ENCODE data around the gene PIPOX. TPM values are rescaled to one million over a fixed set of nuclear protein-coding genes. Genes with fewer than 3 reads are reported as not detected.

Gene PIPOX
- total RNA-seq, 1 donor from 2014 or later, result 0.26 TPM

DNA sequence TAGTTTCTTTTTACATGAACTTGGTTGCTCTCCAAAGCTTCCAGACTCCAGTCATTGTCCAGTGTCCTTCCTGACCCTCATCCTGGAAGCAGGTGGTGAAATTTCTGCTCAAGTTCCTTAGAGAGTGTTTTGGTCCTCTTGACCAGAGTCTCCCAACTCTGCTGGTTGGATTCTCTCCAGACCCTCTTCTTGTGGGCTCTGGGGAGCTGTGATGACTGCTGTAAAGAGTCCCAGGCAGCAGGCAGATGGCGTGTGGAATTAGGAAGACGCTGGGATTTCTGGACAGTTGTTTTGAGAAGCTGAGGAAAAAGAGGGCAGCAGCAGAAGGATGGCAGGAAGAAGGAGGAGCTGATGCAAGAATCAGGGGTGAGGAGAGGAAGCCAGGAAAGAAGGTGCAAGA lies 35.5 kb upstream of the PIPOX start:
- Histone ChIP-seq H3K4me3 (ENCODE audit: low read depth, low read length) (no peak overlapping the region), H3K27me3 (ENCODE audit: control insufficient read depth, insufficient read depth, low read length) (peaks cover 28% of the 10 kb centered on the region), H3K36me3 (ENCODE audit: control insufficient read depth, insufficient read depth, low read length) (no peaks in the 10 kb centered on the region)
- no peak for DNase-seq (ENCODE audit: low read depth)
- TF ChIP-seq, protein P1, sequence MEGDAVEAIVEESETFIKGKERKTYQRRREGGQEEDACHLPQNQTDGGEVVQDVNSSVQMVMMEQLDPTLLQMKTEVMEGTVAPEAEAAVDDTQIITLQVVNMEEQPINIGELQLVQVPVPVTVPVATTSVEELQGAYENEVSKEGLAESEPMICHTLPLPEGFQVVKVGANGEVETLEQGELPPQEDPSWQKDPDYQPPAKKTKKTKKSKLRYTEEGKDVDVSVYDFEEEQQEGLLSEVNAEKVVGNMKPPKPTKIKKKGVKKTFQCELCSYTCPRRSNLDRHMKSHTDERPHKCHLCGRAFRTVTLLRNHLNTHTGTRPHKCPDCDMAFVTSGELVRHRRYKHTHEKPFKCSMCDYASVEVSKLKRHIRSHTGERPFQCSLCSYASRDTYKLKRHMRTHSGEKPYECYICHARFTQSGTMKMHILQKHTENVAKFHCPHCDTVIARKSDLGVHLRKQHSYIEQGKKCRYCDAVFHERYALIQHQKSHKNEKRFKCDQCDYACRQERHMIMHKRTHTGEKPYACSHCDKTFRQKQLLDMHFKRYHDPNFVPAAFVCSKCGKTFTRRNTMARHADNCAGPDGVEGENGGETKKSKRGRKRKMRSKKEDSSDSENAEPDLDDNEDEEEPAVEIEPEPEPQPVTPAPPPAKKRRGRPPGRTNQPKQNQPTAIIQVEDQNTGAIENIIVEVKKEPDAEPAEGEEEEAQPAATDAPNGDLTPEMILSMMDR (IDR thresholded peaks at IDR 0.05; ENCODE audit: insufficient read depth, low read length, severe bottlenecking), result no peak
- FAIRE-seq, result no peak

DNA sequence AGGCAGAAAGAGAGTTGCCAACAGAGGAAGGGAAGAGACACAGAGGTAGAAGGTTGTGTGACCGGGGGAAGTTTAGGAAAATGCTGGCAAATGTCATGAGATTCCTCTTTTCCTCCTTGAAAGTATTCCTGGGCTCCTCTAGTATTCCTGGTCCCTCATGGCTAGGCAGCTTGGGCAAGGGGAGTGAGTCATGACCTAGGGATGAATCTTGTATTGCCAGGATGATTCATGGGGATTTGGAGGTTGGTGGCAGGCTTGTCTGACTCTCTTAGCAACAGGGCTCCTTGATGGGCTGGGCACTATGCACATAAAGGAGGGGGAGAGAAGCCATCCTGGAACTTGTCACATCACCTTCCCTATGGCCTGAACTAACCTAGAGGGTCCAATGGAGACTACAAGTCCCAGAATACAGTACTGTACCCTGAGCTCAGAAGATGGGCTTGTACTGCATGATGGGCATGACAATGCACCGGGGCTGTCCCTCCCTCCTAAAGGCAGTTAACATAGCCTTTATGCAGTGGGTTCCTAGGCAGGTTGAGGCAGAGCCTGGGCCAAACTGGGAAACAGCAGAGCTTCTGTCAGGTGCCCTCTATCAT lies 35.0 kb upstream of the PIPOX start:
- DNase-seq (ENCODE audit: low read depth), result peak; percentile 91
- FAIRE-seq, result peak; percentile 70
- Histone ChIP-seq H3K4me3 (ENCODE audit: low read depth, low read length) (no peak overlapping the region), H3K27me3 (ENCODE audit: control insufficient read depth, insufficient read depth, low read length) (peaks cover 28% of the 10 kb centered on the region), H3K36me3 (ENCODE audit: control insufficient read depth, insufficient read depth, low read length) (no peaks in the 10 kb centered on the region)
- TF ChIP-seq, protein P1 (IDR thresholded peaks at IDR 0.05; ENCODE audit: insufficient read depth, low read length, severe bottlenecking), result no peak

DNA sequence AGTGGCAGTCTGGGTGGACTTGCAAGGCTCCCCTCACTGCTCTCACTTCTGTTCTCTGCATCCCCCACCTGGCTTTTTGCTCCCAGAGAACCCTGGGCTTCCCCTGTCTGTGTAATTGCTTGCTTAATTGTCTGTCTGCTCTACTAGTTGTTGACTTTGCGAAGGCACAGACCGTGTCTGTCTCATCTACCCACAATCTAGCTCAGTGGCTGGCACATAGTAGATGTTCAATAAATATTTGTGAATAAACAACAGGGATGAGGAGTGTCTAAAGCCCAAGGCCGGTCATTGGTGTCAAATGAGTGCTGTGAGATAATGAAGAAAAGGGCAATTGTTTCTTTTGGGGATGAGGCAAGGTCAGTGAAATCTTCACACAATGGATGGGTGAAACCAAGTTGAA lies 34.4 kb upstream of the PIPOX start:
- H3K4me3 ChIP-seq (ENCODE audit: low read depth, low read length), result no peak overlapping the region
- H3K36me3 ChIP-seq (ENCODE audit: control insufficient read depth, insufficient read depth, low read length), result no peaks in the 10 kb centered on the region
- TF ChIP-seq, protein P1 (IDR thresholded peaks at IDR 0.05; ENCODE audit: insufficient read depth, low read length, severe bottlenecking), result no peak
- FAIRE-seq, result no peak
- peaks cover 25% of the 10 kb centered on the region for H3K27me3 ChIP-seq (ENCODE audit: control insufficient read depth, insufficient read depth, low read length)
- no peak for DNase-seq (ENCODE audit: low read depth)

DNA sequence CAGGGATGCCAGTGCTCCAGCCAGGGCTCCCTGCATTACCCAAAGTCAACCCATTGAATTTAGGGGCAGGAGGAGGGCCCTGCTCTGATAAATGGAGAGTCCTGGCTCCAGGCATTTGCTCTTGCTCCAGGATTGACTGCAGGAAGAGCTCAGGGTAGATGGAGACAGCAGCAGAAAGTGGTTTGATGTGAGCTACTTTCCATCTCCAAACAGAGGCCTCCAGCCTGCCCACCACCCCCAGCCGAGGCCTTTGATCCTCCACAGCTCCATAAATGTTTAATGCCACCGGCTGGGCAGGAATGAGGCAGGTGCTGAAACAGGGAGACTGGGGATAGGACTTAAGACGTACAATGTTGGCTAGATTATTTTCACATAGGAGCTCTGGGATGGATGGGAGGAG lies 32.8 kb upstream of the PIPOX start:
- no peak overlapping the region for H3K4me3 ChIP-seq (ENCODE audit: low read depth, low read length)
- H3K27me3 ChIP-seq (ENCODE audit: control insufficient read depth, insufficient read depth, low read length), result peaks cover 13% of the 10 kb centered on the region
- H3K36me3 ChIP-seq (ENCODE audit: control insufficient read depth, insufficient read depth, low read length), result no peaks in the 10 kb centered on the region
- DNase-seq (ENCODE audit: low read depth), result no peak
- TF ChIP-seq, protein P1 (IDR thresholded peaks at IDR 0.05; ENCODE audit: insufficient read depth, low read length, severe bottlenecking), result no peak
- no peak for FAIRE-seq

DNA sequence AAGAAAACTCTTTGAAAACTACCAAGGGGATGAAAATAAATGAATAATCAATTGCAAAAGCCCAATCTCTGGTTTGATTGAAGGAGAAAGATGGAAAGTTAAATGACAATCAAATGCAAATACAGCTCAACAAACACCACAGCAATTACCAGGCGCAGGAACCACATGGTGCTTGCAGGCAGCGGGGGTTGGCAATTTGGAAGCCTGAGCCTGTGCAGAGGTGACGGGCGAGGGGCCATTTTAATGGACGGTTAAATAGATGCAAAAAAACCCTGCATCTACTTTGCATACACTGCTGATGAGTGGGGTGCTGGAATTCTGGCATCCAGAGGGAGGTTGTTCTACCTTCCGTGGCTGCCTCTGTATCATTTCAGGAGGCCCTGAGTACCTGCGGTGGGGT lies 32.4 kb upstream of the PIPOX start:
- FAIRE-seq, result no peak
- H3K27me3 ChIP-seq (ENCODE audit: control insufficient read depth, insufficient read depth, low read length), result peaks cover 13% of the 10 kb centered on the region
- TF ChIP-seq, protein P1 (IDR thresholded peaks at IDR 0.05; ENCODE audit: insufficient read depth, low read length, severe bottlenecking), result no peak

DNA sequence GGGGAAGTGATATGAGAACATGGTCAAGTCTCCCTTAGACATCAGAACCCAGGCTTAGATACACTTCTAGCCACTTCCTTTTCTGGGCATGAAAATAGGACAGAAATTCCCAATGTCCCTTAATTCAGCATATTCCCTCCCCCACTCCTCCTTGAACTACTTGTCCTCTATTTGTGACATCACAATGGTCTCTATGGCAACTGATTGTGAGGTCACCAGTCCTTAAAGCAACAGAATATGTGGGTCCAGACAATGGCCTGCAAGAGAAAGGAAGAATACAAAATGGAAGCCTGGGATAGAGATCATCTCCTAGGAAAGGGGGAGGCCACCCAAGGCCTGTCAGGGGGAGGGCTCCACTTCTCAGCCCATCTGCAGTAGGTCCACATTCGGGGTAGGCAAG lies 30.4 kb upstream of the PIPOX start:
- DNase-seq (ENCODE audit: low read depth), result no peak
- H3K4me3 ChIP-seq (ENCODE audit: low read depth, low read length), result no peak overlapping the region
- no peak for FAIRE-seq
- TF ChIP-seq, protein P1 (IDR thresholded peaks at IDR 0.05; ENCODE audit: insufficient read depth, low read length, severe bottlenecking), result no peak
- H3K36me3 ChIP-seq (ENCODE audit: control insufficient read depth, insufficient read depth, low read length), result no peaks in the 10 kb centered on the region
- H3K27me3 ChIP-seq (ENCODE audit: control insufficient read depth, insufficient read depth, low read length), result peaks cover 15% of the 10 kb centered on the region

More for the DNA sequence above, 32.4 kb upstream of the PIPOX start:
- no peaks in the 10 kb centered on the region for H3K36me3 ChIP-seq (ENCODE audit: control insufficient read depth, insufficient read depth, low read length)
- no peak for DNase-seq (ENCODE audit: low read depth)
- no peak overlapping the region for H3K4me3 ChIP-seq (ENCODE audit: low read depth, low read length)
